HG03039 (cell line): ENCODE results near the gene TCERG1.
A peak's percentile ranks its signal among the peaks of the same experiment; 100 is the strongest.

Source experiments
- ATAC-seq: cut with Tn5 transposase; IDR thresholded peaks from one replicate; pipeline ENCODE4 v1.9.1; 2021; ENCODE audit warnings: mild to moderate bottlenecking, moderate library complexity; ENCODE audit not compliant: unreplicated experiment

The TCERG1 gene

GRCh38 chr5:146446861-146447733 lies at the start of gene TCERG1:
TSS of gene TCERG1 (plus strand) at chr5:146447333. CDS start at chr5:146447350, 17 bp downstream.
- peak; percentile 91 for ATAC-seq

GRCh38 chr5:146398826-146399225 lies 48.3 kb upstream of the TCERG1 start:
- ATAC-seq, result no peak

GRCh38 chr5:146399481-146399880 lies 47.7 kb upstream of the TCERG1 start:
- no peak for ATAC-seq

DNA sequence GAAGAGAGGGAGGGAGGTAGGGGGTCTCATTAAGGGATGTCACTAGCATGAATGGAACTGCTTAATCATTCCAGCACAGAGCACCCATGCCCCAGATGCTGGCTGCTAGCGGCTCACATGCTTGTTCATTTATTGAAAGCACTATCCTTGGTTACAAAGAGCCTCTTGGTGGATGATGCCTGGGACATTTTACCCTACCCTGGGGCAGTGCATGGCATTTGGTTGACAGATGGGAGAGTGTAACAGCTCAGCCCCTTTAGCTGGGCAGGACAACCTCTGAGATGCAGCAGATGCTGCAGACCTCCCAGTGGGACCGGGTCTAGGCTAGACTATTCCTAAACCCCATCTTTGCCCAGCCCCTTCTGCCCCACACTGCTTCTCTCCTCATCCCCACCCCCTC lies 46.9 kb upstream of the TCERG1 start:
- ATAC-seq, result no peak

GRCh38 chr5:146401021-146401420 lies 46.1 kb upstream of the TCERG1 start:
- ATAC-seq, result no peak

GRCh38 chr5:146402949-146403348 lies 44.2 kb upstream of the TCERG1 start:
- no peak for ATAC-seq

- ATAC-seq, result no peak
Measured at GRCh38 chr5:146409054-146409671, 38.0 kb upstream of the TCERG1 start.

GRCh38 chr5:146410272-146410671 lies 36.9 kb upstream of the TCERG1 start:
- ATAC-seq, result no peak

DNA sequence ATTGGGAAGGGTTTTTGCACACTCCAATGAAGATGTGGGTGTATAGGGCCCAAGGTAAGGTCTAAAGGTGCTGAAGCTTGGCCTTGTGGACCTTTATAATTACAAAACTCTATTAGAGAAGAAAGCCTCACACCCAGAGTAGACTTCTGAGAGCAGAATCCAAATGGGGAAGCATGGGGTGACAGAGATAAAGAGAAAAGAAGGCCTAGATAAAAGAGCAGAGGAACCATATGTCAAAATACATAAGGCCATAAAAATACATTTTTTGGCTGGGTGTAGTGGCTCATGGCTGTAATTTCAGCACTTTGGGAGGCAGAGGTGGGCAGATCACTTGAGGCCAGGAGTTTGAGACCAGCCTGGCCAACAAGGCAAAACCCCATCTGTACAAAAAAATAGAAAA lies 27.4 kb upstream of the TCERG1 start:
- ATAC-seq, result no peak

- no peak for ATAC-seq
Measured at GRCh38 chr5:146425023-146425422, 22.1 kb upstream of the TCERG1 start.

DNA sequence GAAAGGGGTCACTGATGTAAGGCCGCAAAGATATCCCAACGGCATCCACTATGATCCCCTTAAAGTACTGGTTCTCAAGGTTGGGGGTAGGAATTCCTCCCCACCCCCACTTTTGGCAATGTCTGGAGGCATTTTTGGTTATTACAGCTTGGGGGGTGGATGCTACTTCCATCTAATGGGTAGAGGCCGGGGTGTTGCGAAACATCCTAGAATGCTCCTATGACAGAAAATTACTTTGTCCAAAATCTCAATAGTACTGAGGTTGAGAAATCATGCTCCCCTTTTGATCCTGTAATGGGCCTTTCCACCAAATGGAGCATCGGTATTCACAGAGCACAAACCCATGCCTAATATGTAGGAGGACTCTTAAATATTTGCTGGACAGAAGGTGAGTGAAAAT lies 20.8 kb upstream of the TCERG1 start:
- ATAC-seq, result no peak

- peak; percentile 52 for ATAC-seq
Measured at GRCh38 chr5:146426853-146427618, 20.1 kb upstream of the TCERG1 start.

- ATAC-seq, result no peak
Measured at GRCh38 chr5:146427619-146427997, 19.5 kb upstream of the TCERG1 start.

DNA sequence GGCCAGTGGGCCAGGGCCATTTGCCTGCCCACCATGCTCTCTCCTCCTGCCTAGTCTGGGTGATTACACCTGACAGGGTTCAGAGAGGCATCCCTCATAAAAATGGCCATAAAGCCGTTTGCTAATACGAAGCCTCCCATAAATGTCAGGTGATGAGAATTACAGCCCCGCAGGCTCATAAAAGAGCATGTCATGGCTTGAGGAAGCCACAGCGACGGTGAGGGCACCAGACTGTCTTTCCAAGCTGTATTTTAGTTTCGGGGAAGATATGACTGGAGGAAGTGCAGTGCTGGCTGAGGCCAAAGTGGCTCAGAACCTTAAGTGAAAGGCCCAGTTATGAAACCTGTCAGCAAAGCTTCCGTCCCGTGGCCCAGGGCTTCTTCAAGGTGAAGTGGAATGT lies 18.5 kb upstream of the TCERG1 start:
- no peak for ATAC-seq

- ATAC-seq, result no peak
Measured at GRCh38 chr5:146440353-146440752, 6.8 kb upstream of the TCERG1 start.

DNA sequence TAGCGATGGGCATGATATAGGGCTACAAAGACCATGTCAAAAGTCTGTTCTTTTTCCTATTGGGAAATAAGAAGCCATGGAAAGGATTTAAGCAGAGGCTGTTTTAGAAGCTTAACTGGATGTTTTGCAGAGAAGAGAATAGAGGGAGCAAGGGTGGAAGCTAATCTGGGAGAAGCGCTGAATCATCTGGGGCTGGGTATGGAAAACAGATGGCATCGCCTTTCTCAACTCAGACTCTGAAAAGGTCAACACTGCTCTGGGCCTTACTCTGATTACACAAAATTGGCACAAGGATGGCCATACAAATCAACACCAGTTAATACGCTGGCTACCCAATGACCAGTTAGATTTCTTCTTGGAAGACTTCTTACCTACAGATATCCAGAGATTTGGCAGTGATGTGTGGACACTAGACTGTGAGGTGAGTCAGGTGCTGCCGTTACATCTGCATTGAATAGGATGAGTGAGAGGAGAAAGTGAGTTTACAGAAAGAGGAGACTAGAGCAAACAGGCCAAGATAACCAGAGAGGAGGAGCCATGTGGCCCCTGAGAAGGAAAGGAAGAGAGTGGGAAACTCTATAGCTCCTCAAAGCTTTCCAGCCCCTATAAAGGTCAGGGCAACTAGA lies 6.2 kb upstream of the TCERG1 start:
- ATAC-seq, result no peak

DNA sequence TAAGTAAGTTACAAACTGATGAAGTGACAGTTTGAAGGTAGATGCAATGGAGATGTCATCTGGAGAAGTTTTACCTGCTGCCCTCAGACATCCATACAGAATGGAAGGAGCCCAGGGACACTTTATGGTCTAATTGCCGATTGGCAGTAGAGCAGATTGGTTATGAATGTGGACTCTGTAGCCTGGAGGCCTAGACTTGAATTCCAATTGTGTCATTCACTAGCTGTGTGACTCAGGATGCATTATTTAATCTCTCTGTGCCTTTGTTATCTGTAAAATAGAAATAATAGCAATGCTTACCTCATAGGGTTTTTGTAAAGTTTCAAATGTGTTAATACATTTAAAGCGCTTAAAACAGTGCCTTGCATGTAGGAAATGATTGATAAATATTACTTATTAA lies 5.2 kb upstream of the TCERG1 start:
- ATAC-seq, result no peak

DNA sequence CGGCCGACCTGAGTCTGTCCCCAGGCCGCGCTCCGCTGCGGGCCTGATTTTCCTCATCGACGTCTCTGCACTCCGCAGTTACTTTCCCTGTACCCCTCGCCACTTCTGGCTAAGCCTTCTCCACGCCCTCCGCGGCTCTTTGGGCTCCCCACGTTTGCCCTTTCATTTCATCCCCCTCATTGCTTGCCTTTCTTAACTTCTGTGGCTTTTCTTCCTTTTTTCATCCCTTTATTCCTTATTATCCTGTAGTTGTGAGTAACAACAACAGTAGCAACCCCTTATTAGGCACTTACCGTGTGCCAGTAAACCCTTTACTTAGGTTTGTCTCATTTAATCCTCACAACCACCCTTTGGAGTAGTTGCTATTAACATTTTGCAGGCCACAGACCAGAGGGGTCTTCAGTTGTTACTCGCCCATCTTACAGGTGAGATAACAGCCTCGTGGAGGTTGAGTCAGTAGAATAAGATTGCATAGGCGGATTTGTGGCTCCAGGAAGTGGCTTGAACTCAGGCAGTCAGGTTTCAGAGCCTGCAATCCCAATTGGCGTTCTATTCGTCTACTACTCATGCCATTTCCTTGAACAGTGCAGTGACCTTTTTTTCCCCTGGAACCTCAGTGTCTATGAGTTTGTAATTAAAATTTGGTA lies 724 bp downstream of the TCERG1 start:
- peak; percentile 12 for ATAC-seq

DNA sequence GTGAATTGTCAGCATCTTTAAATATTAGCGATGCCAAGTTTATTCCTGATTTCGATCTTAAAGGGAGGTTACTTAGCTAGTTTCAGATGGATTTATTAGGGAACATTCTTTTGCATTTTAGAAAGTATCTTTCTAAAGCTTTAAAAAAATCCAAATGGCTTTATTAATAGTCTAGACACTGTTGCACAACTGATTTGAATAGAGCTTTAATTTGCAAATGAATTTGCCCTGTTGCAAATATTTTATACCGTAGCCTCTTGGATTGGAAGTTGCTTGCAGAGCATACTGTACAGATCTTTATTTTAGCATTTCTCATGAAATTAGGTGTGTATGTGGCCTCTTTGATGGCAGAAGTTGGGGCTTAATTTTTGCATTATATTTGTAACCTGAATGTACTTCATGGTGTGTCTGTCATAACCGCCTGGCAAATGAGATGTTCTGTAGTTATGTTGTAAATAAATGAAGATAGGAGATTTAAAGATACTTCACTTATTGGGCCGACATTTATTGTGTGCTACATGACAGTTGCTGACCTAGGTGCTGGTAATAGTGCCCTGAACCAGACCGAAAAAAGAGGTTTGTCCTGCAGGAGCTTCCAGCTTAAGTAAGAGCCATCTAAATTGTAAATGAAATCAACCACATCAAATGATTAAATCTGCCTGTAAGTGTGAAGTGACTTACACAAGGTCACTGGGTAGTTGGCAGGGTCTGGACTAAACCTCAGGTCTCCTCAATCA lies 1.8 kb downstream of the TCERG1 start:
- ATAC-seq, result no peak

- ATAC-seq, result no peak
Measured at GRCh38 chr5:146450002-146450401, 2.9 kb downstream of the TCERG1 start.
